Adrenal gland (tissue), 5 donors: ENCODE measurements around the gene AFAP1L2.

Source experiments
- POLR2A ChIP-seq, 2 donors: fragments of 450-650 bp; IDR thresholded peaks; one replicate each; pipeline ENCODE4 v1.6.1; 2017; ENCODE audit warnings: antibody characterized with exemption in 2 of 2, mild to moderate bottlenecking in 2 of 2, moderate library complexity in 1 of 2
- TF ChIP-seq, protein P1 (sequence below), 6 experiments: fragments of 450-650 bp in 4 of 6; fragments of 200-600 bp in 2 of 6; sonication (generic) in 1 of 6; IDR thresholded peaks; 1 replicate in 5 of 6; 2 replicates in 1 of 6; pipeline versions ENCODE4 v1.5.1 to v1.8.0; 2016 to 2021; ENCODE audit warnings: antibody characterized with exemption in 6 of 6, mild to moderate bottlenecking in 2 of 6, moderate library complexity in 1 of 6
- donor health status: DM: no; HTN: no; CAD: no.

DNA sequence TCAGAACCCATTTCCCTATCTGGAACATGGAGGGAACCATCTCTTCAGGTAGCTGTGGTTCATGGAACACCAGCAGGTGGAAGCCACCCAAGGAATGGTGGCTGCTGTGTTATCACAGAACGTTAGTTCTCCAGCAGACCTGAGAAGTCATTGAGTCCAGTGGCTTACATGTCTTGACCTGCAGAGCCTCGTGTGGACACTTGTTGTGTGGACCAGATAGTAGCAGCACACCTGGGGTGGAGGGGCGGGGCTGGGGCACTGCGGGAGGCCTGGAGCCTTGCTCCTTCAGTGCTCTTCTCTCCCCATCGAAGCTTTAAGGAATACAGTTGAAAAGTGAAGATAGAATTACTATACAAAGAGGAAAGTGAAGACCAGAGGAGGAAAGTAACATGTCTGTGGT, 122.8 kb downstream of the AFAP1L2 start:
- TF ChIP-seq, protein P1, sequence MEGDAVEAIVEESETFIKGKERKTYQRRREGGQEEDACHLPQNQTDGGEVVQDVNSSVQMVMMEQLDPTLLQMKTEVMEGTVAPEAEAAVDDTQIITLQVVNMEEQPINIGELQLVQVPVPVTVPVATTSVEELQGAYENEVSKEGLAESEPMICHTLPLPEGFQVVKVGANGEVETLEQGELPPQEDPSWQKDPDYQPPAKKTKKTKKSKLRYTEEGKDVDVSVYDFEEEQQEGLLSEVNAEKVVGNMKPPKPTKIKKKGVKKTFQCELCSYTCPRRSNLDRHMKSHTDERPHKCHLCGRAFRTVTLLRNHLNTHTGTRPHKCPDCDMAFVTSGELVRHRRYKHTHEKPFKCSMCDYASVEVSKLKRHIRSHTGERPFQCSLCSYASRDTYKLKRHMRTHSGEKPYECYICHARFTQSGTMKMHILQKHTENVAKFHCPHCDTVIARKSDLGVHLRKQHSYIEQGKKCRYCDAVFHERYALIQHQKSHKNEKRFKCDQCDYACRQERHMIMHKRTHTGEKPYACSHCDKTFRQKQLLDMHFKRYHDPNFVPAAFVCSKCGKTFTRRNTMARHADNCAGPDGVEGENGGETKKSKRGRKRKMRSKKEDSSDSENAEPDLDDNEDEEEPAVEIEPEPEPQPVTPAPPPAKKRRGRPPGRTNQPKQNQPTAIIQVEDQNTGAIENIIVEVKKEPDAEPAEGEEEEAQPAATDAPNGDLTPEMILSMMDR (IDR thresholded peaks at IDR 0.05) = no peak
- TF ChIP-seq POLR2A (IDR thresholded peaks at IDR 0.05) = no peak
